Peyer's patch (tissue), 4 donors: Measurements from ENCODE around the gene BICDL2. TPM values are rescaled to one million over a fixed set of nuclear protein-coding genes. Genes with fewer than 3 reads are reported as not detected.
"Not testable (repeated sequence)": the region's sequence is repeated elsewhere in the genome, so short reads cannot be mapped to it uniquely, and the experiment has no call there.

Experiments used
- DNase-seq, 3 donors: peaks; one replicate each; pipeline ENCODE4 v3.0.0-alpha.2; 2017 to 2019
- H3K27ac ChIP-seq, 4 donors: fragments of 200-600 bp; sonication (generic); one replicate each; pipeline ENCODE4 v1.5.1; 2016 to 2019
- H3K27me3 ChIP-seq, 2 donors: fragments of 200-600 bp; sonication (generic); one replicate each; pipeline ENCODE4 v1.5.1; 2019
- H3K36me3 ChIP-seq, 3 donors: fragments of 200-600 bp; sonication (generic); one replicate each; pipeline ENCODE4 v1.5.1; 2016 to 2019
- H3K4me1 ChIP-seq, 4 donors: fragments of 200-600 bp; sonication (generic); one replicate each; pipeline ENCODE4 v1.5.1; 2016 to 2019
- H3K4me3 ChIP-seq, 4 donors: fragments of 200-600 bp; sonication (generic); 1 replicate in 3 of 4; 2 replicates in 1 of 4; pipeline ENCODE4 v1.5.1; 2016 to 2019; ENCODE audit warnings: mild to moderate bottlenecking in 1 of 4
- H3K9me3 ChIP-seq, 4 donors: fragments of 200-600 bp; sonication (generic); one replicate each; pipeline ENCODE4 v1.5.1; 2016 to 2019; ENCODE audit warnings: mild to moderate bottlenecking in 1 of 4
- CTCF ChIP-seq, 6 experiments: fragments of 450-650 bp in 4 of 6; fragments of 200-600 bp in 2 of 6; sonication (generic) in 1 of 6; IDR thresholded peaks; one replicate each; pipeline ENCODE4 v1.5.1; 2017 to 2019; ENCODE audit warnings: antibody characterized with exemption in 6 of 6, mild to moderate bottlenecking in 3 of 6, moderate library complexity in 1 of 6
- POLR2A ChIP-seq, 2 donors: fragments of 450-650 bp; IDR thresholded peaks; one replicate each; pipeline ENCODE4 v1.5.1; 2017; ENCODE audit warnings: antibody characterized with exemption in 2 of 2, mild to moderate bottlenecking in 2 of 2, moderate library complexity in 2 of 2
- total RNA-seq, 4 donors: library from RNA; depleted of rRNA; stranded (reverse); fragments of >200 nt; gene quantifications; one replicate each; pipeline ENCODE4 v1.1.0, GENCODE V29; 2016

The BICDL2 gene, protein sequence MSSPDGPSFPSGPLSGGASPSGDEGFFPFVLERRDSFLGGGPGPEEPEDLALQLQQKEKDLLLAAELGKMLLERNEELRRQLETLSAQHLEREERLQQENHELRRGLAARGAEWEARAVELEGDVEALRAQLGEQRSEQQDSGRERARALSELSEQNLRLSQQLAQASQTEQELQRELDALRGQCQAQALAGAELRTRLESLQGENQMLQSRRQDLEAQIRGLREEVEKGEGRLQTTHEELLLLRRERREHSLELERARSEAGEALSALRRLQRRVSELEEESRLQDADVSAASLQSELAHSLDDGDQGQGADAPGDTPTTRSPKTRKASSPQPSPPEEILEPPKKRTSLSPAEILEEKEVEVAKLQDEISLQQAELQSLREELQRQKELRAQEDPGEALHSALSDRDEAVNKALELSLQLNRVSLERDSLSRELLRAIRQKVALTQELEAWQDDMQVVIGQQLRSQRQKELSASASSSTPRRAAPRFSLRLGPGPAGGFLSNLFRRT
- 100 to 1,000 TPM in 2 of 4 donors, 10 to 100 TPM in 2; 44.6 to 126 (median 93.8) TPM for total RNA-seq

- H3K4me1 ChIP-seq, result peaks cover 0 to 43% (median 7%) of the 10 kb centered on the region in 4 donors
- peak within 1 kb of the TSS in 3 of 4 donors; percentile 74 to 79 (median 77) for H3K27ac ChIP-seq
- no peaks in the 10 kb centered on the region for H3K36me3 ChIP-seq
- H3K4me3 ChIP-seq, result peak within 1 kb of the TSS; percentile 4 to 68 (median 48)
- peak; percentile 25 to 69 for TF ChIP-seq POLR2A (IDR thresholded peaks at IDR 0.05)
- TF ChIP-seq CTCF (IDR thresholded peaks at IDR 0.05), result no peak
- no peaks in the 10 kb centered on the region for H3K9me3 ChIP-seq
- peak in 2 of 3 donors; percentile 84 to 88 for DNase-seq
- H3K27me3 ChIP-seq, result peaks cover 0 to 12% of the 10 kb centered on the region in 2 donors
Measured at GRCh38 chr16:3036726-3037315, at the start of gene BICDL2. TSS of gene BICDL2 (minus strand) at chr16:3036944. CDS start at chr16:3035496, 1,448 bp downstream.

- TF ChIP-seq CTCF (IDR thresholded peaks at IDR 0.05) (no peak), POLR2A (IDR thresholded peaks at IDR 0.05) (no peak)
- peak overlapping the region in 2 of 4 donors; percentile 57 to 60 for H3K27ac ChIP-seq
- H3K36me3 ChIP-seq, result no peaks in the 10 kb centered on the region
- no peaks in the 10 kb centered on the region for H3K9me3 ChIP-seq
- no peak for DNase-seq
- H3K27me3 ChIP-seq, result no peaks in the 10 kb centered on the region
- H3K4me1 ChIP-seq, result peaks cover 0 to 16% (median 2%) of the 10 kb centered on the region in 4 donors
- H3K4me3 ChIP-seq, result peak overlapping the region in 2 of 4 donors; percentile 33 to 44
Measured at GRCh38 chr16:3085868-3086595, 49.3 kb upstream of the BICDL2 start.

DNA sequence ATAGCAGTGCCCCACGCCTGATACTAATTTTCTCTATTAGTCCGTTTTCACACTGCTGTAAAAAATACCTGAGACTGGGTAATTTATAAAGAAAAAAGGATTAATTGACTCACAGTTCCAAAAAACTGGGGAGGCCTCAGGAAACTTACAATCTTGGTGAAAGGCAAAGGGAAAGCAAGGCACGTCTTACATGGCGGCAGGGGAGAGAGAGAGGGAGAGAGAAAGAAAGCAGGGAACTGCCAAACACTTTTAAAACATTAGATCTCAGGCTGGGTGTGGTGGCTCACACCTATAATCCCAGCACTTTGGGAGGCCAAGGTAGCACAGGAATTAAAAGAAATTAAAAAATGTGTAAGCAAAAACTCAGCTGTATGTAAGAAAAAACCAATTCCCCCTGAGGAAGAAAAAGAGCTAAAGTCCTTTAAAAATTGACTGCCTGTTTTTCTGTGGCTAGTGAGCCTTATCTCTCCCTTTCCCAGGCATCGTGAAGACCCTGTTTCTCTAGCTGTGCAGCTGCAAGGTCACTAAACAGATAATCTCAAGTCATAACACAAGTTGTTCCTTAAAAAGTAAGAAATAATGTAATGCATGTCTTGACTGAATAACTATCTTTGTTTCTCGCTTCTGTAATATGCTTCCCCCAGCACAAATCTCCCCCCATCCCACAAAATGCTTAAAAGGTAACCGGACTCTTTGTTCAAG lies 48.4 kb upstream of the BICDL2 start:
- DNase-seq, result no peak
- H3K27me3 ChIP-seq, result no peaks in the 10 kb centered on the region
- H3K36me3 ChIP-seq, result no peaks in the 10 kb centered on the region
- no peaks in the 10 kb centered on the region for H3K9me3 ChIP-seq
- no peak overlapping the region for H3K27ac ChIP-seq
- TF ChIP-seq CTCF (IDR thresholded peaks at IDR 0.05) (no peak), POLR2A (IDR thresholded peaks at IDR 0.05) (no peak)
- peaks cover 0 to 16% (median 2%) of the 10 kb centered on the region in 4 donors for H3K4me1 ChIP-seq
- H3K4me3 ChIP-seq, result no peak overlapping the region

DNA sequence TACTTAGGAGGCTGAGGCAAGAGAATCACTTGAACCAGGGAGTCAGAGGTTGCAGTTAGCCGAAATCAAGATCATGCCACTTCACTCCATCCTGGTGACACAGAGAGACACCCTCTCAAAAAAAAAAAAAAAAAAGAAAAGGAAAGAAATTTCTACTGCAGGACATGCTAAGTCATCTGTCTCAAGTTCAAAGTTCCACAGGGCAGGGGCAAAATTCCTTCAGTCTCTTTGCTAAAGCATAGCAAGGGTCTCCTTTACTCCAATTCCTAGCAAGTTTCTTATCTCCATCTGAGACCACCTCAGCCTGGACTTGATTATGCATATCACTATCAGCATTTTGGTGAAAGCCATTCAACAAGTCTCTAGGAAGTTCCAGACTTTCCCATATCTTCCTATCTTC lies 47.7 kb upstream of the BICDL2 start:
- Histone ChIP-seq H3K9me3 (no peaks in the 10 kb centered on the region), H3K27ac (no peak overlapping the region), H3K36me3 (no peaks in the 10 kb centered on the region), H3K27me3 (no peaks in the 10 kb centered on the region), H3K4me3 (no peak overlapping the region), H3K4me1 (peaks cover 0 to 16% (median 2%) of the 10 kb centered on the region in 4 donors)
- DNase-seq, result no peak
- TF ChIP-seq CTCF (IDR thresholded peaks at IDR 0.05) (no peak), POLR2A (IDR thresholded peaks at IDR 0.05) (no peak)

DNA sequence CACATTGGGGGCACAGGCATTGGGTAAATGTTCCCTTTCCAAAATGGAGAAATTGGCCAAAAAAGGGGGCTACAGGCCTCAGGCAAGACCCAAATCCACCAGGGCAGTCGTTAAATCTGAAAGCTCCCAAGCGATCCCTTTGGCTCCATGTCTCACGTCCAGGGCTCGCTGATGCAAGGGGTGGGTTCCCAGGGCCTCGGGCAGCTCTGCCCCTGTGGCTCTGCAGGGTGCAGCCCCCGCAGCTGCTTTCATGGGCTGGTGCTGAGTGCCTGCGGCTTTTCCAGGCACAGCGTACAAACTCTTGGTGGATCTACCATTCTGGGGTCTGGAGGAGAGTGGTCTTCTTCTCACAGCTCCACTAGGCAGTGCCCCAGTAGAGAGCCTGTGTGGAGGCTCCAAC lies 46.7 kb upstream of the BICDL2 start:
- H3K4me3 ChIP-seq, H3K27me3 ChIP-seq, H3K9me3 ChIP-seq, H3K27ac ChIP-seq, DNase-seq, H3K36me3 ChIP-seq: not testable (repeated sequence)
- peaks cover 0 to 16% (median 2%) of the 10 kb centered on the region in 4 donors for H3K4me1 ChIP-seq

DNA sequence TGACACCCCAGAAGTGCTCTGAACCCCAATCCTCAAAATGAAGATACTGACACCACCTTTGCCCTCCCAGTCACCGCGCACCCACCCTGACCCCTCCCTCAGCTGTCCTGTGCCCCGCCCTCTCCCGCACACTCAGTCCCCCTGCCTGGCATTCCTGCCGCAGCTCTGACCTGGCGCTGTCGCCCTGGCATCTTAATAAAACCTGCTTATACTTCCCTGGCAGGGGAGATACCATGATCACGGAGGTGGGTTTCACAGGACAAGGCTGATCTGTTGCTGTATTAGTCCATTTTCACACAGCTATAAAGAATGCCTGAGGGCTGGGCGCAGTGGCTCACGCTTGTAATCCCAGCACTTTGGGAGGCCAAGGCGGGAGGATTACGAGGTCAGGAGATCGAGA lies 45.2 kb upstream of the BICDL2 start:
- not testable (repeated sequence) for DNase-seq, H3K9me3 ChIP-seq, H3K27me3 ChIP-seq, H3K4me3 ChIP-seq, H3K27ac ChIP-seq, H3K36me3 ChIP-seq
- peaks cover 3 to 13% (median 5%) of the 10 kb centered on the region in 4 donors for H3K4me1 ChIP-seq
